ENCODE data around the gene CCS.
A peak's percentile ranks its signal among the peaks of the same experiment; 100 is the strongest.

Gene CCS, protein sequence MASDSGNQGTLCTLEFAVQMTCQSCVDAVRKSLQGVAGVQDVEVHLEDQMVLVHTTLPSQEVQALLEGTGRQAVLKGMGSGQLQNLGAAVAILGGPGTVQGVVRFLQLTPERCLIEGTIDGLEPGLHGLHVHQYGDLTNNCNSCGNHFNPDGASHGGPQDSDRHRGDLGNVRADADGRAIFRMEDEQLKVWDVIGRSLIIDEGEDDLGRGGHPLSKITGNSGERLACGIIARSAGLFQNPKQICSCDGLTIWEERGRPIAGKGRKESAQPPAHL

DNA sequence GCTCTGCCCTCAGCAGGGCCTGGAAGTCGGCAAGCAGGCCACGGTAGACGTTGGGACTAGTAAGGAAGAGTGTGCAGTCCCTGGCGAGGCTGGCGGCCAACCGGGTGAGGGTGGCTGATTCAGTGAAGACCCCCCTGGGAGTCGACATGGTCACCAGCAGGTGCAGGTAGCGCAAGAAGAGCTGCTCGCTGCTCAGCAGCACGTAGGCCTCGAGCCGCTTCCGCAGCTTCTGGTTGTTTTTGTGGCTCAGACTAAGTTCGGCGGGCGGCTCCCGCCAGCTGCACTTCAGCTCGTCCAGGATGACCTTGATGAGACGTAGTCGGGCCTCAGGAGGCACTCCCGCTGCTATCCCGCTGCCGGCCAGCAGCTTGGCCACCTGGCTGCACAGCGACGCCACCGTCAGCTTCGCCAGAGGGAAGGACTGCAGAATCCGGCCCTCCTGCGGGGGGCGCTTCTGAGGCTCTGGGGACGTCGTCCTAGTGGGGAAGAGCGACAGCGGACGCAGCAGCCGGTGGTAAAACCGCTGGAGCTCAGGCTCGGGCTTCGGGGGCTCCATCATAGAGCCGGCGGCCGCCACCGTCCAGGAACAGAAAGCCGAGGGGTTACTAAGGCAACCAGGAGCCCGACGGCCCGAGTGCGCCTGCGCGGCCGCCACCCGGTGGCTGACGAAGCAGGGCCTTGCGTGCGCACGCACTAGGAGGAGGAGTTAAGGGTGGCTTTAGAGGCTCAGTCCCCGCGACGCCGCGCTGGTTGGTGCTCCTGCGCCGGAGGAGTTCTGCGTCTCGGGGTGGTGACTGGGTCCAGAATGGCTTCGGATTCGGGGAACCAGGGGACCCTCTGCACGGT is at the start of gene CCS, which contains the start of gene CCDC87:
Gene CCS (plus strand): TSS at position 729 of the 846 bp plus-strand sequence. CDS start 77 bp downstream, at position 806.
Gene CCDC87 (minus strand): TSS at position 607 of the 846 bp plus-strand sequence. CDS start 48 bp downstream, at position 559.
- no peak for TF ChIP-seq ZNF274 (IDR thresholded peaks at IDR 0.05; ENCODE audit: low read depth, low read length)
- peak within 1 kb of the TSS; percentile 64 for H3K4me3 ChIP-seq (ENCODE audit: low read length)

DNA sequence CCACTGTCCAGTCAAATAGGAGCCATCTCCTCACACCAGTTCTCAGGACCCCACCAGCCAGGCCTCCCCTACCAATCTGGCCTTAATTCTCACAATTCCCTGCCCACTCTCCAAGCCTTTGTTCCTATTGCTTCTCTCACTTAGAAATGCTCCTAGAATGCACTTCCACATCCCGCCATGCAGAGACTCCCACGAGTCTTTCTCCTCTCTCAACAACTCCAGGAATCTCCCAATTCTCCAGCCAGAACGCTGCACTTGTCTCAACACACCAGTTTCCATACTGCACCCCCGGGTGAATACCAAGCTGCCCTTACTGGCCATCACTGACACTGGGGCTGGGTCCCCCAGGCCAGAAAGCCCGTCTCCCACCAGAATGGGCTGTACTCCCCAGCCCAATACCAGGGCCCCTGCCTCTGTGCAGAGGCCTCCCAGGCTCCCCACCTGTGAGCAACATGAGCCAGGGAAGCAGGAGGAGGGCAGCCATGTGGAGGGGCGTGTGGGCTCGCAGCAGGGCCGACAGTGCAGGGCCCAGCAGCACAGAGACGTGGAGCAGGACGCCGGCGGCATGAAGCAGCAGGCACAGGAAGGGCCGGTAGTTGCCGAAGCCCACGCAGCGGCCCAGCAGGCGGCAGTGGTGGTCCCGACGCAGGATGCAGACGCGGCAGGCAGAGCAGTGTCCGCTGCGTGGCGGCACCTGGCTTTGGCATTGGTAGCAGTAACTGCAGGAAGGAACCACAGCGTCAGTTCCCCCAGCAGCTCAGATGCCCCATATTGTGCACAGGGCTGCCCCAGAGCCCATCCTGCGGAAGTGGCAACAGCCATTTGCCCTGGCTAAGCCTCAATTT is 49.5 kb upstream of the CCS start:
- TF ChIP-seq ZNF274 (IDR thresholded peaks at IDR 0.05; ENCODE audit: low read depth, low read length): no peak
- no peak overlapping the region; the same call in 1 of the 2 replicates for H3K4me3 ChIP-seq (ENCODE audit: low read length)

DNA sequence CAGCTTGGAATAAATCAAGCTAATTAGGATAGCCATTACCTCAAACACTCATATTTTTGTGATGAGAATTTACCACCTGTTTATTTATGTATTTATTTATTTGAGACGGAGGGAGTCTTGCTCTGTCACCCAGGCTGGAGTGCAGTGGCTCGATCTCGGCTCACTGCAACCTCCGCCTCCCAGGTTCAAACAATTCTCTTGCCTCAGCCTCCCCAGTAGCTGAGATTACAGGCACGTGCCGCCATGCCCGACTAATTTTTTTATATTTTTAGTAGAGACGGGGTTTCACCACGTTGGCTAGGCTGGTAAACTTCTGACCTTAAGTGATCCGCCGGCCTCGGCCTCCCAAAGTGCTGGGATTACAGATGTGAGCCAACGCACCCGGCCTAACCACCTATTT is 48.0 kb upstream of the CCS start:
- peak overlapping the region; percentile 92 for H3K4me3 ChIP-seq (ENCODE audit: low read length)

DNA sequence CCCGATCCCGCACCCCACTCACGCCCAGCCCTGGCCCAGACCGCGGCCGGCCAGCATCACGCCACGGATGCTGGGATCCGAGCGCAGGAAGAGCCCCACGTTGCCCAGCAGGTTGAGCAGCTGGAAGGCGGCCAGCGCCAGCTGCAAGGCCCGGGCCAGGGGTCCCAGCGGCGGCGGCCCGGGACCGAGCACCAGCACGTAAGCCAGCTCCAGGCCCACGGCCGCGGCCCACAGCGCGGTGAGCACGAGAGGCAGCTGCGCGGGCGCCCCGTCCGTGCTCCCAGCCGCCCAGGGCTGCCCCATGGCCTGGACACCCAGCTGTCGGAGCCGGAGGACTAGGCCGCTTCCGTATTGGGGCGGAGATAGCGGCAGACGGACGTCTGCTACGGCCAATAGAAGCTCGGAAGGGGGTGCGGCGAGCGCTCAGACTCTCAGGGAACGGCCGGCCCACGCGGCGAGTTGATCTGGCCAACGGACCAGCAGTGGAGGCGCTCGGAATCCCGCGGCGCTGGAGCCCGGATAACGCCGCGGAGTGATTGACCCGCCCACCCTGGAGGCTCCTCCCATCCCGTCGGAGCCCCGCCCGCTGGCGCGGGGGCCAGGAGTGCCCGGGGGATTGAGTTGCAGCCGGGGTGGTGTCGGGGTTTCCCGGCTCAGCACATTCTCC is 47.2 kb upstream of the CCS start, which contains the start of gene ZDHHC24:
Gene ZDHHC24 (minus strand): TSS at position 348 of the 667 bp plus-strand sequence. CDS start 45 bp downstream, at position 303.
- no peak for TF ChIP-seq ZNF274 (IDR thresholded peaks at IDR 0.05; ENCODE audit: low read depth, low read length)
- H3K4me3 ChIP-seq (ENCODE audit: low read length): peak within 1 kb of the TSS; percentile 92

DNA sequence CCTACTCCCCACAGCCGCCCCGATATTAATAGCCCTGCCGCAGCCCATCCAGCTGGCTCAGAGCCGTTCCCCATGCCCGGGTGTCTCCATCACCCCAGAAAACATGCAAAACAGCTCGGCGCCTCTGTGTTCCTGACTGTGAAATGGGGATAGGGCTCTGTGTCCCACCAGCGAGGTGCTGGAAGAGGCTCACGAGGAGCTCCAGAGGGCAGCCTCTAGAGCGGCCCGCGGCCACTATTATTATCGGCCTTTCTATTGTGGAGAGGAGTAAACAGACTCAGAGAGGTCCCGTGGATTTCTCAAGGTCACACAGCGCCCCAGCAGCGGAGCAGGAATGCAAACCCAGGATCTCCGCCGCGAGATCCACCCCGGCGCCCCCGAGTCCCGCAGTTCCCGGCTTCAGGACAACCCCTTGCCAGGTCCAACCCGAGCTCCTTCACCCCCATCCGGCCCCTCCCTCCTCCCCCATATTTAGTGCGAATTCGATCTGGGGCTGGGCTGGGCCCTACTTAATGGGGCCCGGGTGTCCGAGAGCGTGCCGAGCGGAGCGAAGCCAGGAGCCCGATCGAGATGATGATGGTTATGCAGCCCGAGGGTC is 46.5 kb upstream of the CCS start, which contains the start of gene ACTN3:
Gene ACTN3 (plus strand): TSS at position 536 of the 598 bp plus-strand sequence. CDS start 35 bp downstream, at position 571.
- no peak for TF ChIP-seq ZNF274 (IDR thresholded peaks at IDR 0.05; ENCODE audit: low read depth, low read length)
- peak within 1 kb of the TSS; percentile 92 for H3K4me3 ChIP-seq (ENCODE audit: low read length)

DNA sequence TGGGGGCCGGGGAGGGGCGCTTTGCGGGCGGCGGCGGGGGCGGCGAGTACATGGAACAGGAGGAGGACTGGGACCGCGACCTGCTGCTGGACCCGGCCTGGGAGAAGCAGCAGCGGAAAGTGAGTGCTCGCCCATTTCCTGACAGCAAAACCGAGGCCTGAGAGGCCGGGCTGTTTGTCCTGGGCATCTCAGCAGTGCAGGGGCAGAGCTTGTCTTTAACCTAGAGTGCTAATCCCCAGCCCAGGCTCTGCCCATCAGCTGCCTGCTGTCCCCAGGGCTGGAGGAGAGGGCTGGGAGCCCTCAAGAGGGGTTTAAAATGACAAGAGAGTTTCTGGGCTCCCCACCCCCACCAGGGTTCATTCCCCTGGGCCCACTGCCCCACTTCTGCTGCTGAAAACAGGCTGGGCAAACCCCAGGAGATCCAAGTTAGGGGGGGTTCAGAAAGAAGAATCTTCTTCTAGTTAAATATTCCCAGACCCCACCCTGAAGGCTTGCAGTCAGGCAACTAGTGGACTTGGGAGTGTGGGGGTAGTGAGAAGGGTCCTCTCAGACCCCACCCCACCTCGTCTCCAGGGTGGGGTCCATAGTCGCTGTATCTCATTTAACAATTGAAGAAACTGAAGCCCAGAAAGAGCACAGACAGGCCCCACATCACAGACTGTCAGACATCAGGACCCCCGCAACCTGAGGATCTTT is 45.9 kb upstream of the CCS start:
- TF ChIP-seq ZNF274 (IDR thresholded peaks at IDR 0.05; ENCODE audit: low read depth, low read length): no peak
- no peak overlapping the region for H3K4me3 ChIP-seq (ENCODE audit: low read length)

DNA sequence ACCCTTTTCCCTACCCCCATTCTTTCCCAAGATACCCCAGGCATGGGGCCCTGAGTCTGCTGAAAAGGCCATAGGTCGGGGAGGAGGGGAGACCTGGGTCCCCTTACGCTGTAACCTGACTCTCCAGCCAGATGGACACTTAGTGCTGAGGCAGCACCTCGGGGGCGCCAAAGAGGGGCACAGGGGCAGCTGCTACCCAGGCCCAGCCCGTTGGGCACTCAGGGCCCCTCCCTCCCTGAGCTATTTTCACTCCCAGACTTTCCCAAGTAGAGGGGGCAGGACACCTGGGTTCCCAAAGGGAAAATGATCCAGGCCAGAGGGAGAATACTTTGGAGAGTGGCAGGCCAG is 45.3 kb upstream of the CCS start:
- H3K4me3 ChIP-seq (ENCODE audit: low read length): no peak overlapping the region
- no peak for TF ChIP-seq ZNF274 (IDR thresholded peaks at IDR 0.05; ENCODE audit: low read depth, low read length)

DNA sequence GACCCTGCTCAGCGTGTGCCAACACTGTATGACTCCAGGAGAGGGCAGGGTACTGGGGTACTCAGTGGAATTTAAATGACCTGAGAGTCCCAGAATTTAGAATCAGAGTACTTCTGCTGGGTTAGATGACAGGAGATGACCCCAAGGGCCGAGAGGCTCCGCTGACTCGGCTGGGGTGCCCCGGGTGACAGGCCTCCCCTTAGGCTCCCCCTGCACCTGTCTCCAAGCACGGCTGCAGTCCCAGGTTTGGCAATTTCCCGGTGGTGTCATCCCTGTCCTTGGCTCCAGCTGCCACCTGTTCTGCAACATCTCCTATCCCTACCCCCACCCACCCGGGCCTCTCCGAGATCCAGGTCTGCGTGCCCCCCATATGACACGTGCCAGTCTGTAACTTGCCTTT is 44.9 kb upstream of the CCS start:
- TF ChIP-seq ZNF274 (IDR thresholded peaks at IDR 0.05; ENCODE audit: low read depth, low read length): no peak
- no peak overlapping the region for H3K4me3 ChIP-seq (ENCODE audit: low read length)

DNA sequence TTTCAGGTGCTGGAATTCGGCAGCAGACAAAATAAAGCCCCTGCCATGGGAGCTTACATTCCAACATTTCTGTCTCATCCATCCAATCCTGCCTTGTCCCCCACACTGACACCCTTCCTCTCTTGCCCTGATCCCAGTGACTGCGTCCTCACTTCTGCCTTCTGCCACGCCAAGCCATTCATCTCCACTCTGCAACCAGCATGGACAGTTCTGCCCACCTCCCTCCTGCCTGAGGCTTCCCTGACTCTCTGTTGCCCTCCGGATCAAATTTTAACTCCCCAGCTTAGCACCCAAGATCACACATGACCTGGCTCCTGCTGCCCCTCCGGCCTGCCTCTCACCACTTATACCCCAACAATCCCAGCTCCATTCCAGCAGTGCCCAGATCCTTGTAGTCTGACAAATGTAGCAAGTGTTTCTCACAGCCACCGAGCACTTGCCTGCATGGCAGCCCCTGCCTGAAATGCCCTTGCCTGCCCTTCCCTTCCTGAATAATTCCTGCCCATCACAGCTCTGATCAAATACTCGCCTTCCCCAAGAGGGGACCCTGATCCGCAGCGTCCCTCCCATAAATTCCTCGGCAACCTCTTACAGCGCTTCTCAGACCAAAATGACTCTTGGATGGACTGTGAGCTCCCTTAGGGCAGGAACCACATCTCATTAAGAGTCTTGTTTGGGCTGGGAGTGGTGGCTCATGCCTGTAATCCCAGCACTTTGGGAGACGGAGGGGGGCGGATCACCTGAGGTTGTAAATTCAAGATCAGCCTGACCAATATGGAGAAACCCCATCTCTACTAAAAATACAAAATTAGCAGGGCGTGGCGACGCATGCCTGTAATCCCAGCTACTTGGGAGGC is 44.0 kb upstream of the CCS start:
- no peak overlapping the region for H3K4me3 ChIP-seq (ENCODE audit: low read length)
- no peak for TF ChIP-seq ZNF274 (IDR thresholded peaks at IDR 0.05; ENCODE audit: low read depth, low read length)

DNA sequence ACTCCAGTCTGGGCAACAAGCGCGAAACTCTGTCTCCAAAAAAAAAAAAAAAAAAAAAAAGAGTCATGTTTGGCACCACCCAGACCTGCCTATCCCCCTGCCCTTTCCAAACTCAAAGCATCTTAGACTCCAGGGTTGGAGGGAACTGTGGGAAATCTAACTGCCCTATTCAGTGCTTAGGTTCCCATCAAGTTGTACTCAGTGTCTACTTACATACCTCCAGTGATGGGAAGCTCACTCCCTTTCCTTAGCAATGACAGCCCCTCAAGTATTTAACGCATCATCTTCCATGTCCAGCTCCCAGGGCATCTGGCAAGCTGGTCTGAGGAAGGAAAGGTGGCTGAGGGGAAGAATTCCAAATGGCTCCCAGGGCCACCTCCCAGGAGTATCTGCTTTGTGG is 43.3 kb upstream of the CCS start:
- no peak overlapping the region for H3K4me3 ChIP-seq (ENCODE audit: low read length)
- no peak for TF ChIP-seq ZNF274 (IDR thresholded peaks at IDR 0.05; ENCODE audit: low read depth, low read length)

DNA sequence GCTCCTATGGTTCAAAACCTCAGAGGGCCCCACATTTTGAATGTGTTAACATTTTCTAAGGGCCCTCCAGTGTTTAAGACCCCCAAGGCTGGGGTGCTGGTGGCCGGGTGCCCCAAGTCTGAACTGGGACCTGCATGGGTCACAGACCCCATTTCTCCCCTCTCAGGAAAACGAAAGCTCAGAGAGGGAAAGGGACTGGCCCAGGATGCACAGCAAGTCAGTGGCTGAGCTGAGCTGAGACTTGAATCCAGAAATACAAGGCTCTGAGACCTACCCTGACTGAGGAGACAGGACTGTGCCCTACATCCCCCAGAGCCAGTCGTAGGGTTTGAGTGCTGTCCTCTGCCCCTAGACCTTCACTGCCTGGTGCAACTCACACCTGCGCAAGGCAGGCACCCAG is 42.1 kb upstream of the CCS start:
- TF ChIP-seq ZNF274 (IDR thresholded peaks at IDR 0.05; ENCODE audit: low read depth, low read length): no peak
- no peak overlapping the region for H3K4me3 ChIP-seq (ENCODE audit: low read length)

DNA sequence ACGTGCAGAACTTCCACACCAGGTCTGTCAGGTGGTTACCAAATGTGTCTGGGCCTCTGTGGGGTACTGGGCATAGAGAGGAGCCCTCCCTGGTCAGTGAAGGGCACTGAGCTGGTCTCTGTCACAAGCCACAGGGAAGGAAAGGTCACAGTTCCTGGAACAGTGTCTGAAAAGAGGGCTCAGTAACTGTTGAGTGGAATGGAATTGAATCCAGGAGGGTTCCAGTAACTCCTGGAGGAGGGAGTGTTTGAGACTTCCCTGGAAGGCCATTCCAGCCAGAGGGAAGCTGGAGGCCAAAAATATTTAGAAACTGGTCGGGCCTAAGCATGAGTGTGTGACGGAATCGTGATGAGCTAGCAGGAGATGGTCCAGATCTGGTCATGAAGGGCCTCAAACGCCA is 38.4 kb upstream of the CCS start:
- no peak overlapping the region for H3K4me3 ChIP-seq (ENCODE audit: low read length)
- no peak for TF ChIP-seq ZNF274 (IDR thresholded peaks at IDR 0.05; ENCODE audit: low read depth, low read length)
